Tongue (tissue), 3 donors: ENCODE results near the gene CAMK2N2. TPM values are rescaled to one million over a fixed set of nuclear protein-coding genes. Genes with fewer than 3 reads are reported as not detected.

ENCODE experiments used
- DNase-seq: peaks from one replicate; pipeline ENCODE4 v3.0.0-alpha.2; 2015
- small RNA-seq: library from RNA; depleted of rRNA; stranded (forward); fragments of <200 nt; gene quantifications from one replicate; pipeline ENCODE3, GENCODE V24; 2014; ENCODE audit warnings: low replicate concordance
- total RNA-seq: library from RNA; depleted of rRNA; stranded (reverse); fragments of >200 nt; gene quantifications from one replicate; pipeline ENCODE4 v1.2.3, GENCODE V29; 2014

The CAMK2N2 gene
- total RNA-seq, 1 donor from 2014 or later = not detected

DNA sequence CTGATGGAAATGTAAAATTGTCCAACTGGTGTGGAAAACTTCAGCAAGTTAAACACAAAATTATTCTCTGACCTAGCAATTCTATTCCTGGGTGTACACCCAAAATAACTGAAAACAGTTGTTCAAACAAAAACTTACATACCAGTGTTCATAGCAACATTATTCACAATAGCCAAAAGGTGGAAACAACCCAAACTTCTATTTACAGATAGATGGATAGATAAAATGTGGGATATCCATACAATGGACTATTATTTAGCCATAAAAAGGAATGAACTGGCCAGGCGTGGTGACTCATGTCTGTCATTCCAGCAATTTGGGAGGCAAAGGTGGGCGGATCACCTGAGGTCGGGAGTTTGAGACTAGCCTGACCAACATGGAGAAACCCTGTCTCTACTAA is 38.8 kb downstream of the CAMK2N2 start:
- DNase-seq = no peak

DNA sequence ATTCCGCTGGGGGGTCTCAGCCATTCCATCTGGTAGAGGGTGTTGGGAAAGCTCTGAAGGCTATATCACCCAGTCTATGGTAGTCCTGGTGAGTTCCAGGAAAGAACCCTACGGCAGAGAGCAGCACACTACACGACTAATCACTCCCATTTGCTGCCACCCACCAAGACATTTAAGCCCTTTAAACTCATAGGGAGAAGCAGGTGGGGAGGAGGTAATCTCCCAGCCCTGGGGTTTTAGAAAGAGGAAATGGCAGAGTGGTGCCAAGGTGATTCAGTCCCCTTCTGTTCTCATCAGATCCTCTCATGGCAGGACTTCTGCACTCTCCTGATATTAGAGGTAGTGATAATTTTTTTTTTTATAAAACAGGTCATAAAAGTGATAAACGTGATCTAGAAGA is 42.5 kb downstream of the CAMK2N2 start:
- DNase-seq = no peak

GRCh38 chr3:184211718-184212117 is 49.6 kb downstream of the CAMK2N2 start:
- DNase-seq = no peak

- DNase-seq = no peak
Measured at GRCh38 chr3:184211297-184211696, 50.1 kb downstream of the CAMK2N2 start.

Small RNA genes within 50 kb of the gene (small RNA-seq; reads per million reads assigned to genes)
- 0.08 reads per million for gene MIR1224

Other genes with a start within 250 kb of the CAMK2N2 start
- 58.7 TPM for gene ABCC5, start 243.7 kb downstream of the CAMK2N2 start, total RNA-seq
- gene HTR3D, start 229.8 kb downstream of the CAMK2N2 start, total RNA-seq = not detected
- gene HTR3C, start 208.5 kb downstream of the CAMK2N2 start, total RNA-seq = not detected
- gene HTR3E, start 164.5 kb downstream of the CAMK2N2 start, total RNA-seq = not detected
- gene EIF2B5, start 126.2 kb downstream of the CAMK2N2 start, total RNA-seq = 54.9 TPM
- gene DVL3, start 106.2 kb downstream of the CAMK2N2 start, total RNA-seq = 49.7 TPM
- gene AP2M1, start 86.7 kb downstream of the CAMK2N2 start, total RNA-seq = 161 TPM
- 77.6 TPM for gene ABCF3, start 75.4 kb downstream of the CAMK2N2 start, total RNA-seq
- gene VWA5B2, start 32.0 kb downstream of the CAMK2N2 start, total RNA-seq = not detected
- gene ALG3, start 12.6 kb downstream of the CAMK2N2 start, total RNA-seq = 19.6 TPM
- gene EEF1AKMT4, start 11.9 kb downstream of the CAMK2N2 start, total RNA-seq = 0.62 TPM
- gene ECE2, start 14.5 kb upstream of the CAMK2N2 start, total RNA-seq = not detected
- gene PSMD2, start 37.7 kb upstream of the CAMK2N2 start, total RNA-seq = 280 TPM
- gene EIF4G1, start 53.1 kb upstream of the CAMK2N2 start, total RNA-seq = 209 TPM
- 26.9 TPM for gene FAM131A, start 76.0 kb upstream of the CAMK2N2 start, total RNA-seq
- 2.8 TPM for gene CLCN2, start 100.1 kb upstream of the CAMK2N2 start, total RNA-seq
- 81.0 TPM for gene POLR2H, start 100.2 kb upstream of the CAMK2N2 start, total RNA-seq
- not detected for gene THPO, start 116.7 kb upstream of the CAMK2N2 start, total RNA-seq
- gene CHRD, start 118.5 kb upstream of the CAMK2N2 start, total RNA-seq = 33.5 TPM